ENCODE measurements around the gene KDM2A.

Gene KDM2A

DNA sequence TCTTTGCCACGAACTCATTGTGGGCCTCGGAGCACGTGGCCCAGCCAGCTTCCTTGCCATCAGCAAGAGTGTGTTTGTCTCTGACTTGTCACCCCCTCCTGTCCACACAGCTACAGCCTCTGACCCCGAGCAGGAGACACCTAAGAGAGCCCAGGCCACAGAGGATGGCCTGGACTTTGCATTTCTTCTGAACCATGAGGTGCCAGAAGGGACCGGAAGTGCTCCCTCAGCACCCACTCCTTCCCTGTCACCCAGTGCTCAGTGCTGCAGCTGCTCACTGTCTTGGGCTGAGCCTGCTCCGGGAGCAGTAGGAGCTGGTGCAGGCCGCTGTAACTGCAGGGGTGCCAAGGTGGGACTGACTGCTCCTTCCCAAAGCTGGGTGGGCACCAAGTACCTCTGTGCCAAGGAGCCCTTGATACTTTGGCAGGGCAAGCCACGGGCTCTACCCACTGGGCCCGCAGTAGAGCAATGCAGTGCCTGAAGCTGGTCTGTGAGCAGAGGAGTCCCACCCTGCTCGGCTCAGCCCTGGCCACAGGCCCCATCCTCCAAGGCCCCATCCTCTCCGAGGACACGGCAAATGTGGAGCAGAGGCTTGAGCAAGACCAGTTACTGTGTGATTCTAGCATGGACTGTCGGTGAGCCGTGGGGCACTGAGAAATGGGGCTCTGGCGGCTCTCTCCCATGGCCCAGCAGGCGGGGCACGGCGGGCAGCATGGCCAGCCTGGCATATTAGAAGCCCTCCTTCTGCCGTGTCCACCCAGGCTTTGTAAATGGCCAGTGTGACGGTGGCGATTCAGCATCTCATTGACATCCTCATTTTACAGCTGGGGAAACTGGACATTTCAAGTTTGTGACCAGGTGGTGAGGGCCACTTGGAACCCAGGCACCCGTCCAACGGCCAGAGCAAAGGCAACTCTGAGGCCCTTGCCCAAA is 153.5 kb downstream of the KDM2A start:
- DNase-seq (ENCODE audit: insufficient read length) (no peak), FAIRE-seq (peak; percentile 98)
- TF ChIP-seq POLR2A (IDR thresholded peaks at IDR 0.05; ENCODE audit: low read depth, low read length) (no peak), TAF1 (IDR thresholded peaks at IDR 0.05; ENCODE audit: borderline replicate concordance, low read depth, low read length) (no peak), POLR2AphosphoS5 (IDR thresholded peaks at IDR 0.05; ENCODE audit: low read depth, low read length) (no peak; the same call in 1 of the 2 replicates)

DNA sequence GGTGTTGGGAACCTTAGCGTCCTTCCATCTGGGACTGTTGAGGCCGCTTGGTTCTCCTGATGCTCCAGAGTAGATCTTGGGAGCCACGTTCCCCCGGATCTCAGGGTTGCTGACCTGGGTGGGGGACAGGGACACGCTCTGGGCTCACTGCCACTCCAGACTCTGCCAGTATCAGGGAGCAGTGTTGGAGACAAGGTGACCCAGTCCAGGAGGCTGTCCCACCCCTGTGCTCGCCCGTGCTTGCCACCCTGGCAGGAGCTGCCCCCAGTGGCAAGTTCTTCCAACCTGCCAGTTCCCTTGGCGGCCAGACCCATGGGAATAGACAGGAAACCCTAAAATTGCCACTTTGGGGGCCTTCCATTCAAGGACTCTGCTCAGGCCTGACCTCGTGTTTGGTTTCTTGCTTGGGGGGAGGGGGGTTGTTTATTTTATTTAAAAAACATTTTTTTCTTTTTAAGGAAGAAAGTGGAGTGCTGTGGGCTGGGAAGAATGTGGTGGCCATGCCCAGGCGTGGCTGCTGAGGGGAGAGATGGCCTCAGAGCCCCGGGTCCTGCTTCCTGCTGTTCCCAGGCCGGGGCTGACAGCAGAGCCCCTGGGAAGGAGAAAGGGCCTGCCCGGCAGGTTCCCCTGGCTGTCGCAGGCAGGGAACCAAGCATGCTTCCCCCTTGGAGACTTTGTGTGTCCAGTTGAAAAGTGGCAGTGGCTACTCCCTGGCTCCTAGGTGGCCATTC is 154.4 kb downstream of the KDM2A start:
- peak; percentile 90 for FAIRE-seq

GRCh38 chr11:67274768-67275605 is 155.9 kb downstream of the KDM2A start:
- TF ChIP-seq POLR2AphosphoS5 (IDR thresholded peaks at IDR 0.05; ENCODE audit: low read depth, low read length) (no peak), TAF1 (IDR thresholded peaks at IDR 0.05; ENCODE audit: borderline replicate concordance, low read depth, low read length) (no peak), POLR2A (IDR thresholded peaks at IDR 0.05; ENCODE audit: low read depth, low read length) (no peak)
- DNase-seq (ENCODE audit: insufficient read length), result no peak
- no peak for FAIRE-seq

More for the DNA sequence above, 154.4 kb downstream of the KDM2A start:
- TF ChIP-seq POLR2A (IDR thresholded peaks at IDR 0.05; ENCODE audit: low read depth, low read length) (no peak), TAF1 (IDR thresholded peaks at IDR 0.05; ENCODE audit: borderline replicate concordance, low read depth, low read length) (no peak), POLR2AphosphoS5 (IDR thresholded peaks at IDR 0.05; ENCODE audit: low read depth, low read length) (no peak)
- no peak for DNase-seq (ENCODE audit: insufficient read length)

DNA sequence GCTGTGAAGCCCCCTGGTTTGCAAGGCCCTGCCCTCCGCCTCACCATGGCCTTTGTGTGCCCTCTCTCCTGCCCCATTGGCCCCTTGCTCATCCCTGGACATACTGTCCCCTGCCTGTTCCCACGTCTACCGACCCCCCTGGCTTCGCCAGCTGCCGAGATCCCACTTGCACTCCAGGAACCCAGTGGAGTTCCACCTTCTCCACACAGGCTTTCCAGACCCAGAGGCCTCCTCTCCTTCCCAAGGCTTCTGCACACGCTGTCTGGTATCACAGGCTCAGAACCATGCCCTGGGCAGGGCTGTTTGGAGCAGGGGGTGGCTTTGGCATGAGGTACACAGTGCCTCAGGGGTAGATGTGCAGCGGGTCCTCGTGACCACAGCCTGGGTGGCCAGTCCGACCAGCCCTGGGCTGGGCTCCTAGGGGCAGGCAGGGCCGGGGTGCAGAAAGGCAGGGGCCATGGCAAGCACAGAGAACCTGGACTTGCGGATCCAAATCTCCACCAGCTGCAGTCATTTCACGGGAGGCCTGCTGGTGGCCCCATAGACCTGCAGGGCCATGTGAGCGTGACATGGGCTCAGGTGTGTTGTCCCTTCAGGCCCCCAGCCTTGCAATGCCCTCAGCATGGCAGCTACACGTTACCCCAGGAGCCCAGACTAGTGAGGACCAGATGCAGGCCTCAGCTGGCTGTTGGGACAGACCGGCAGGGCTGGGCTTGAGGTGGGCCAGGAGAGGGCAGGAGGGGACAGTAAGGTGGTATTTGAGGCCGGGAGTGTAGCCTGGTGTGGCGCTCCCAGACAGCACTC is 156.7 kb downstream of the KDM2A start:
- peak; percentile 36 for FAIRE-seq
- no peak for DNase-seq (ENCODE audit: insufficient read length)
- TF ChIP-seq POLR2A (IDR thresholded peaks at IDR 0.05; ENCODE audit: low read depth, low read length) (no peak), TAF1 (IDR thresholded peaks at IDR 0.05; ENCODE audit: borderline replicate concordance, low read depth, low read length) (no peak), POLR2AphosphoS5 (IDR thresholded peaks at IDR 0.05; ENCODE audit: low read depth, low read length) (no peak; the same call in 1 of the 2 replicates)

DNA sequence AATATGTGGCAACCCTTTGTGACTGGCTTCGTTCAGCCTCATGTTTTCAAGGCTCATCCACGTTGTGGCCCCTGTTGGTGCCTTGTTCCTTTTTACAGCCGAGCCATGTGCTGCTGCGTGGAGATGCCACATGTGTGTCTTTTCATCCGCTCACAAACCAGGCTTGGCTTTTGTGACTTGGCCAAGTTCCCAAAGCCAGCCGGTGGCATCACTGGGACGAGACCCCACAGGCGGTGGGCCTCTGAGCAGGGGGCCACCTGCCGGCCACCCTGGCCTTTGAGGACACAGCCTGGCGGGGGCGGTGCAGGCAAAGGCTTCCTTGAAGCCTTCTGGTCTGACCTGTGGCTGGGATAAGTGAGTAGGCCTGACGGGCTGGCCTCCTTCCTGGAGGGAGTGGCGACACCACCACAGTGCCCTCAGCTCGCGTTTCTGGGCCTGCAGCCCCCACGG is 157.7 kb downstream of the KDM2A start:
- no peak for FAIRE-seq
- DNase-seq (ENCODE audit: insufficient read length), result no peak
- peak; percentile 18; the same call in 1 of the 2 replicates for TF ChIP-seq POLR2AphosphoS5 (IDR thresholded peaks at IDR 0.05; ENCODE audit: low read depth, low read length)
- TF ChIP-seq POLR2A (IDR thresholded peaks at IDR 0.05; ENCODE audit: low read depth, low read length), result peak; percentile 56
- TF ChIP-seq TAF1 (IDR thresholded peaks at IDR 0.05; ENCODE audit: borderline replicate concordance, low read depth, low read length), result no peak

DNA sequence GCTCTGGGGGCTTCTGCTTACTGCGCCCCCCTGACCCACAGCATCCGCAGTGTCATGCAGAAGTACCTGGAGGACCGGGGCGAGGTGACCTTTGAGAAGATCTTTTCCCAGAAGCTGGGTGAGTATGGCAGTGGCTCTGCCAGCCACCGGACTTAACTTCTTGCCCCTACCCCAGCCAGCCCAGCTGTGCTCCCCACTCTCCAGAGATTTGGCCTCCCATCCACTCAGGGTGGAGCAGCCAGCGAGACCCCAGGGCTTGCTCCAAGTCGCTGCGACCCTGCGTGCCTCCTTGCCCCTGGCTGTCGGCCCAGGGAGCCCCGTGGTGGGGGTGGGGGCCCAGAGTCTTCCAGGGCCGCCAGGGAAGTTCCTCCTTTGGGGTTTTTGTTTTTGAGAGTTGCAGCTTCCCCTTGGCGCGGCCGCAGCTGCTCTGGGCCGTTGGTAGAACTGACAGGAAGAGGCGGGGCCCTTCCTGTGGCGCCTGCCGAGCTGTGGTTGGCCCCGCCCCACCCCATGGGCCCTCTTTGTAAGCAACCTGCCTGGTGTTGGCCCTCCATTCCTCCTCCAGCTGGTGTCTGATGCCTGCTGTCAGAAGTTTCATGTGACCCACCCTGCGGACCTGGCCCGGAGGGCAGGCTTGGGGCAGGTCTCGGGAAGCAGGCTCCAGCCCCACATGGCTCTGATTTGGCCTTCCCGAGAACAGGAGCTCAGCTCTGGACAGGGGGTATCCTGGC is 158.3 kb downstream of the KDM2A start:
- FAIRE-seq (peak; percentile 100), DNase-seq (ENCODE audit: insufficient read length) (peak; percentile 99)
- TF ChIP-seq TAF1 (IDR thresholded peaks at IDR 0.05; ENCODE audit: borderline replicate concordance, low read depth, low read length) (peak; percentile 73; the same call in 1 of the 2 replicates), POLR2AphosphoS5 (IDR thresholded peaks at IDR 0.05; ENCODE audit: low read depth, low read length) (peak; percentile 77), POLR2A (IDR thresholded peaks at IDR 0.05; ENCODE audit: low read depth, low read length) (peak; percentile 52; the same call in 1 of the 2 replicates)

DNA sequence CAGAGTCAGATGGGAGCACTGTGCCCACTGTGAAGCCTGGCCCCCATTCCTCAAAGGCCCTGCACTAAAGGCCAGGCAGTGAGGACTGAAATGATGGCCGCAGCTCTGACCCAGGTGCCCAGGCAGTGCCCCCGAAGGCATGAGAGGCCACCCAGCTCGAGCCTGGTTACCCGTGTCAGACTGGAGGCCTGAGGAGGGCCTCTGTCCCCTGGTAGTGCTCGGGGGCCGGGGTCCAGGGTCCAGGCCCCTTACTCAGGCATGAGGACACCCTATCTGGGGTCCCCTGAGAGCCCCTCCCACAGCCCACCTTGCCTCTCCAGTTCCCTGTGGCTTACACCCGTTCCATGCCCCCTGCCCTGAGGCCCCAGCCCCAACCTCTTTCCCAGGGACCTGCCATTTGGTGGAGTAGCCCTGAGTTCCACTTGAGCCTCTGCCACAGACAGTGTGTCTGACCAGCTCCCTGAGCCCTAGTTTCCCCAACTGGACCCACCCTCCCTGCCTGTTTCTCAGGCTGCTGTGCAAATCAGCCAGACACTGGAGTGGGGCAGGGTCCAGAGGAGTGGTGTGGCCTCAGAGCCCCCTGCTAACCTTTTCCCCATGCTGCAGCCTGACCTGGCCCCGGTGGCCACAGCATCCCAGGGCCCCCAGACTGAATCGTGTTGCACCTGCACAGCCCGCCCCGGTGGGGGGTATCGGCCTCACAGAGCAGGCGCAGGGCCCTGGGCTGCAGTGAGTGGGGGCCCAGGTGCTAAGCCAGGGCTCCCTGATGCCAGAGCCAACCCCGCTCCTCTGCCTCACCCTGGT is 159.3 kb downstream of the KDM2A start:
- DNase-seq (ENCODE audit: insufficient read length) (no peak), FAIRE-seq (no peak)
- TF ChIP-seq POLR2A (IDR thresholded peaks at IDR 0.05; ENCODE audit: low read depth, low read length) (no peak), TAF1 (IDR thresholded peaks at IDR 0.05; ENCODE audit: borderline replicate concordance, low read depth, low read length) (no peak), POLR2AphosphoS5 (IDR thresholded peaks at IDR 0.05; ENCODE audit: low read depth, low read length) (no peak; the same call in 1 of the 2 replicates)

DNA sequence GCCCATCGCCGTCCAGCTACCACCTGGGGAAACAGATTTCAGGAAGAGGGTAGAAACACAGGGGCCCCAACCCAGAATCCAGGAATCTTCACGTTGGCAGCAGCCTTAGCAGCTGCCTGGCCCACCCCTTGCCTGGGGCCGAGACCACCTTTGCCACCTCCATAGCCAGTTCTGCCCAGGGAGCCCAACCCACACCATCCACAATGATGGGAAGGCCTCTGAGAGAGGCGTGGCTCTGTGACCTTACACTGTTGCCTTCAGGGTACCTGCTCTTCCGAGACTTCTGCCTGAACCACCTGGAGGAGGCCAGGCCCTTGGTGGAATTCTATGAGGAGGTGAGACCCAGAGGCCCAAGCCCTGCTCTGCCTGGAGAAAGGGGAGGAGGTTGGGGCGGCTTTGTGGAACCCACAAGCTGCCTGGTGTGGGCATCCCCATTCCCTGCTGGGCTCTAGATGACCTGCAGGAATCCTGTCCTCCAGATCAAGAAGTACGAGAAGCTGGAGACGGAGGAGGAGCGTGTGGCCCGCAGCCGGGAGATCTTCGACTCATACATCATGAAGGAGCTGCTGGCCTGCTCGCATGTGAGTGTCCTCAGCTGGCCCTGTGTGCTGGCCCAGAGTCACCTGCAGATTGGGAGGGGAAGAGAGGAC is 160.0 kb downstream of the KDM2A start:
- DNase-seq (ENCODE audit: insufficient read length) (no peak), FAIRE-seq (no peak)
- no peak for TF ChIP-seq POLR2A (IDR thresholded peaks at IDR 0.05; ENCODE audit: low read depth, low read length)
- no peak for TF ChIP-seq TAF1 (IDR thresholded peaks at IDR 0.05; ENCODE audit: borderline replicate concordance, low read depth, low read length)
- TF ChIP-seq POLR2AphosphoS5 (IDR thresholded peaks at IDR 0.05; ENCODE audit: low read depth, low read length), result no peak
